Breast epithelium (tissue), 4 donors: Measurements from ENCODE around the gene SPG11. TPM values are rescaled to one million over a fixed set of nuclear protein-coding genes. Genes with fewer than 3 reads are reported as not detected.

Experiments
- DNase-seq, 2 donors: peaks; one replicate each; pipeline ENCODE4 v3.0.0-alpha.2; 2019; ENCODE audit warnings: low spot score in 2 of 2
- H3K27ac ChIP-seq, 2 donors: fragments of 200-600 bp; sonication (generic) in 1 of 2; one replicate each; pipeline ENCODE4 v1.5.1; 2016 to 2019; ENCODE audit warnings: mild to moderate bottlenecking in 1 of 2
- H3K27me3 ChIP-seq, 2 donors: fragments of 200-600 bp; sonication (generic) in 1 of 2; one replicate each; pipeline versions ENCODE4 v1.5.1 to v1.6.0; 2017 to 2019; ENCODE audit warnings: control low read depth in 1 of 2, mild to moderate bottlenecking in 1 of 2
- H3K36me3 ChIP-seq: fragments of 200-600 bp; one replicate; pipeline ENCODE4 v1.5.1; 2019
- H3K4me1 ChIP-seq, 2 donors: fragments of 200-600 bp; sonication (generic); one replicate each; pipeline ENCODE4 v1.5.1; 2016 to 2019; ENCODE audit warnings: control low read depth in 1 of 2
- H3K4me3 ChIP-seq, 3 donors: fragments of 200-600 bp; sonication (generic); 1 replicate in 2 of 3; 2 replicates in 1 of 3; pipeline ENCODE4 v1.5.1; 2016 to 2019; ENCODE audit warnings: mild to moderate bottlenecking in 3 of 3, moderate library complexity in 2 of 3
- H3K9me3 ChIP-seq, 2 donors: fragments of 200-600 bp; sonication (generic) in 1 of 2; one replicate each; pipeline ENCODE4 v1.5.1; 2016 to 2019; ENCODE audit warnings: control low read depth in 1 of 2
- CTCF ChIP-seq, 3 donors: fragments of 450-650 bp; IDR thresholded peaks; one replicate each; pipeline ENCODE4 v1.5.1; 2016 to 2017; ENCODE audit warnings: antibody characterized with exemption in 3 of 3, mild to moderate bottlenecking in 3 of 3, moderate library complexity in 3 of 3
- POLR2A ChIP-seq: fragments of 450-650 bp; IDR thresholded peaks from one replicate; pipeline ENCODE4 v1.6.1; 2016; ENCODE audit warnings: antibody characterized with exemption, mild to moderate bottlenecking, moderate library complexity
- POLR2AphosphoS5 ChIP-seq, 3 donors: sonication (generic); formaldehyde crosslinking; IDR thresholded peaks; one replicate each; pipeline ENCODE4 v1.6.1; 2017; ENCODE audit warnings: antibody characterized with exemption in 3 of 3
- intact Hi-C: fragments of 100-400 bp; cut with DNase I; formaldehyde crosslinking; loops from one replicate; pipeline ENCODE4 v1.15.1; 2023; ENCODE audit warnings: low total_unique reads
- total RNA-seq, 3 donors: library from RNA; depleted of rRNA; stranded (reverse); fragments of >200 nt; gene quantifications; one replicate each; pipeline ENCODE4 v1.1.0, GENCODE V29; 2016

SPG11 gene
- total RNA-seq, 3 donors from 2014 or later, result 82.4 to 117 (median 103) TPM

GRCh38 chr15:44657378-44657777 lies 6.1 kb downstream of the SPG11 start:
- H3K9me3 ChIP-seq, result no peaks in the 10 kb centered on the region
- H3K27me3 ChIP-seq, result no peaks in the 10 kb centered on the region
- no peak for DNase-seq
- TF ChIP-seq CTCF (IDR thresholded peaks at IDR 0.05) (no peak), POLR2A (no peak), POLR2AphosphoS5 (IDR thresholded peaks at IDR 0.05) (no peak)
- intact Hi-C loops, result no loop called here
- no peak overlapping the region for H3K4me3 ChIP-seq
- H3K4me1 ChIP-seq, result no peaks in the 10 kb centered on the region
- no peaks in the 10 kb centered on the region for H3K36me3 ChIP-seq
- H3K27ac ChIP-seq, result no peak overlapping the region

GRCh38 chr15:44656913-44657312 lies 6.5 kb downstream of the SPG11 start:
- H3K9me3 ChIP-seq, result no peaks in the 10 kb centered on the region
- no peak for DNase-seq
- no peak overlapping the region for H3K27ac ChIP-seq
- H3K36me3 ChIP-seq, result no peaks in the 10 kb centered on the region
- H3K27me3 ChIP-seq, result no peaks in the 10 kb centered on the region
- TF ChIP-seq POLR2AphosphoS5 (IDR thresholded peaks at IDR 0.05) (no peak), CTCF (IDR thresholded peaks at IDR 0.05) (no peak), POLR2A (no peak)
- H3K4me1 ChIP-seq, result no peaks in the 10 kb centered on the region
- no peak overlapping the region for H3K4me3 ChIP-seq
- intact Hi-C loops, result no loop called here

GRCh38 chr15:44656298-44656697 lies 7.2 kb downstream of the SPG11 start:
- no peak for TF ChIP-seq POLR2A
- TF ChIP-seq POLR2AphosphoS5 (IDR thresholded peaks at IDR 0.05), result no peak
- TF ChIP-seq CTCF (IDR thresholded peaks at IDR 0.05), result no peak
- intact Hi-C loops, result no loop called here
- H3K4me3 ChIP-seq, result no peak overlapping the region
- no peaks in the 10 kb centered on the region for H3K36me3 ChIP-seq
- no peaks in the 10 kb centered on the region for H3K9me3 ChIP-seq
- no peak overlapping the region for H3K27ac ChIP-seq
- no peak for DNase-seq
- H3K27me3 ChIP-seq, result no peaks in the 10 kb centered on the region
- no peaks in the 10 kb centered on the region for H3K4me1 ChIP-seq

DNA sequence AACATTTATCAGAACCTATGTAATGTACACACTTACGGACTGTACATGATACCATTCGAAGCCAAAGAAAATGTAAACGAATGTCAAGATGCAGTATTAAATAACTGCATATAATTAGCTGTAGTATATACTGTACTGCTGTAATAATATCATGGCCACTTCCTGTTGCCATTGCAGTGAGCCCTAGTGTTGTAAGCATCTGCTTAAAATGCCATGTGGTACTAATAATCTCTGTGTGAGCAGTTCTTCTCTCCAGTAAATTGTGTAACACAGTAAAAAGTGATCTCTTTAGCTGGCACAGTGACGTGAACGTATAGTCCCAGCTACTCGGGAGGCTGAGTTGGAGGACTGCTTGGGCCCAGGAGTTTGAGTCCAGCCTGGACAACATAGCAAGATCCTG lies 8.6 kb downstream of the SPG11 start:
- Histone ChIP-seq H3K27ac (no peak overlapping the region), H3K27me3 (no peaks in the 10 kb centered on the region), H3K36me3 (no peaks in the 10 kb centered on the region), H3K4me1 (no peaks in the 10 kb centered on the region), H3K9me3 (no peaks in the 10 kb centered on the region), H3K4me3 (no peak overlapping the region)
- TF ChIP-seq POLR2AphosphoS5 (IDR thresholded peaks at IDR 0.05), result no peak
- DNase-seq, result no peak
- intact Hi-C loops, result no loop called here

DNA sequence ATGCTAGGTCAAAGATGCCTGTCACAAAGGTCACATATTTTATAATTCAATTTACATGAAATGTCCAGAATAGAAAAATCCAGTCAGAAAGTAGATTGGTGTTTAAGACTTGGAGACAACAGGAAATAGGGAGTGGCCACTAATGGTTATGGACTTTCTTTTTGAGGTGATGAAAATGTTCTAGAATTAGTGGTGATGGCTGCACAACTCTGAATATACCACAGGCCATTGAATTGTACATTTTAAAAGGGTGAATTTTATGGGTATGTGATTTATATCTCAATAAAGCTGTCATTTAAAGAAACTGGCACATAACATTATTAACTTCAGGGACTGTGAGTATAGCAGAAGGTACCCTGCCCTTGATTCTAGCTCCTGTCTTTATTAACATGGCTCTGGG lies 15.8 kb downstream of the SPG11 start:
- TF ChIP-seq POLR2AphosphoS5 (IDR thresholded peaks at IDR 0.05), result no peak
- no peak for TF ChIP-seq CTCF (IDR thresholded peaks at IDR 0.05)
- TF ChIP-seq POLR2A, result no peak
- Histone ChIP-seq H3K9me3 (no peaks in the 10 kb centered on the region), H3K4me1 (no peaks in the 10 kb centered on the region), H3K27me3 (no peaks in the 10 kb centered on the region), H3K27ac (no peak overlapping the region), H3K36me3 (no peaks in the 10 kb centered on the region), H3K4me3 (no peak overlapping the region)
- DNase-seq, result no peak
- intact Hi-C loops, result no loop called here

- no peaks in the 10 kb centered on the region for H3K4me1 ChIP-seq
- no peak overlapping the region for H3K27ac ChIP-seq
- intact Hi-C loops, result no loop called here
- TF ChIP-seq POLR2A, result no peak
- TF ChIP-seq POLR2AphosphoS5 (IDR thresholded peaks at IDR 0.05), result no peak
- TF ChIP-seq CTCF (IDR thresholded peaks at IDR 0.05), result no peak
- no peak overlapping the region for H3K4me3 ChIP-seq
- no peaks in the 10 kb centered on the region for H3K27me3 ChIP-seq
- no peaks in the 10 kb centered on the region for H3K9me3 ChIP-seq
- no peaks in the 10 kb centered on the region for H3K36me3 ChIP-seq
- no peak for DNase-seq
Observed at GRCh38 chr15:44647036-44647435, 16.4 kb downstream of the SPG11 start.
